Measurements from ENCODE around the gene MAP10. TPM values are rescaled to one million over a fixed set of nuclear protein-coding genes. Genes with fewer than 3 reads are reported as not detected.

Gene MAP10, protein sequence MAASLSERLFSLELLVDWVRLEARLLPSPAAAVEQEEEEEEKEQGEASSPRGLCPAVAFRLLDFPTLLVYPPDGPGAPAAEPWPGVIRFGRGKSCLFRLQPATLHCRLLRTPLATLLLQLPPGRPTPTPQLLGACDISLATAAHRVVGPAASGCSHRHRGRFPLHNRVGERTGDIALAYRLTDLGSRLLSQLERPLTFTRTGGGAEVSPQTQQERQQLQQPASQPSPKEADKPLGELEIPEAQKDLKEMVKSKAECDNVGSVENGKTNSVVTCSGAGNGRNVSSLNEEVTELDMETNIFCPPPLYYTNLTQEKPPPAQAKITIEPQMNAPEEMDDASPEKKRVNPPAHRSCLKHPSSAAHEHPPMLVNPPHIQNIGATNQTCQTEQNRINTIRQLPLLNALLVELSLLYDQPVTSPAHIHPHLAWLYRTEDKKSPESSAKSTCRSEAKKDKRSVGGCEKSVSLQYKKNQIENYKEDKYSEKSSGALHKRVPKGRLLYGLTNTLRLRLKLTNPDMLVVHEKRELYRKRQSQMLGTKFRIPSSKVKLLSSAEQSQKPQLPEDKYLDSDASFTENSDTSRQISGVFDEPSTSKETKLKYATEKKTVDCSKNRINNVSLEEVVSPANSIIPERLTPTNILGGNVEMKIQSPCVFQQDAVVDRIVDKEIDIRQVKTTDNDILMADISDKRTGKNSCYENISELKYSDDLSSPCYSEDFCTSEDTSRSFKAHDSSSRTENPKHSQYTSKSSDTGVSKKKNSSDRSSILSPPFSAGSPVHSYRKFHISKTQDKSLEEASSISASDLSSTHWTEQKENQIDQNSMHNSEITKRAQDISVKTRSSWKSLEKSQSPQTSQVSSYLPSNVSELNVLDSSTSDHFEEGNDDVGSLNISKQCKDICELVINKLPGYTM
- total RNA-seq (2022; extraction: Qiagen RNA extraction; ENCODE audit: low read depth), result 0.63 to 1.2 TPM (median 1.1 TPM) in 5 replicates

GRCh38 chr1:232805269-232806185 lies at the start of gene MAP10:
MAP10 (plus strand) TSS chr1:232805416; CDS start chr1:232805450, 34 bp downstream.

Other genes starting within 250 kb of the MAP10 start
- gene SIPA1L2, start 175.3 kb upstream of the MAP10 start, total RNA-seq (2022; extraction: Qiagen RNA extraction; ENCODE audit: low read depth), result 8.2 to 9.5 TPM (median 9.3 TPM) in 5 replicates
- gene NTPCR, start 145.2 kb downstream of the MAP10 start, total RNA-seq (2022; extraction: Qiagen RNA extraction; ENCODE audit: low read depth), result 84.8 to 88.5 TPM (median 88.4 TPM) in 5 replicates